OCI-LY7 (cell line): ENCODE measurements around the gene SF3A1.

Source experiments
- CTCF ChIP-seq: fragments of 200-600 bp; sonication (generic); conservative IDR thresholded peaks from 2 replicates; pipeline ENCODE4 v1.5.1; 2014; ENCODE audit warnings: mild to moderate bottlenecking, antibody characterized with exemption, low read length, moderate library complexity, mixed read lengths
- EZH2phosphoT487 ChIP-seq: fragments of 200-600 bp; sonication (generic); IDR thresholded peaks from 2 replicates; pipeline ENCODE4 v1.6.1; 2018; ENCODE audit warnings: low read depth, borderline replicate concordance, mild to moderate bottlenecking, mixed run types, antibody characterized with exemption, low read length, moderate library complexity, mixed read lengths

GRCh38 chr22:30404307-30404706 is 47.6 kb upstream of the SF3A1 start:
- TF ChIP-seq CTCF (no peak), EZH2phosphoT487 (no peak)
